Measurements from ENCODE around the gene NPAS2. TPM values are rescaled to one million over a fixed set of nuclear protein-coding genes. Genes with fewer than 3 reads are reported as not detected.

The NPAS2 gene
- polyA plus RNA-seq, 3 donors from 2014 or later = not detected

GRCh38 chr2:101018934-101019333, 199.0 kb downstream of the NPAS2 start:
- Mint-ChIP-seq H3K27ac (peak overlapping the region in 2 of 6 donors; percentile 11 to 69), H3K9me3 (no peaks in the 10 kb centered on the region)
- DNase-seq = no peak

GRCh38 chr2:101022221-101022620, 202.3 kb downstream of the NPAS2 start:
- no peaks in the 10 kb centered on the region for H3K4me1 Mint-ChIP-seq
- no peaks in the 10 kb centered on the region for H3K9me3 Mint-ChIP-seq
- no peak overlapping the region for H3K27ac Mint-ChIP-seq
- no peaks in the 10 kb centered on the region for H3K27me3 Mint-ChIP-seq (ENCODE audit: low read depth in 3 of 3)
- no peak overlapping the region for H3K4me3 Mint-ChIP-seq
- no peak for DNase-seq
- H3K36me3 Mint-ChIP-seq = no peaks in the 10 kb centered on the region

More at GRCh38 chr2:101018934-101019333, 199.0 kb downstream of the NPAS2 start:
- Mint-ChIP-seq H3K36me3 (peaks cover 0 to 3% (median 0%) of the 10 kb centered on the region in 3 donors), H3K27me3 (ENCODE audit: low read depth in 3 of 3) (no peaks in the 10 kb centered on the region), H3K4me1 (no peaks in the 10 kb centered on the region), H3K4me3 (no peak overlapping the region)

DNA sequence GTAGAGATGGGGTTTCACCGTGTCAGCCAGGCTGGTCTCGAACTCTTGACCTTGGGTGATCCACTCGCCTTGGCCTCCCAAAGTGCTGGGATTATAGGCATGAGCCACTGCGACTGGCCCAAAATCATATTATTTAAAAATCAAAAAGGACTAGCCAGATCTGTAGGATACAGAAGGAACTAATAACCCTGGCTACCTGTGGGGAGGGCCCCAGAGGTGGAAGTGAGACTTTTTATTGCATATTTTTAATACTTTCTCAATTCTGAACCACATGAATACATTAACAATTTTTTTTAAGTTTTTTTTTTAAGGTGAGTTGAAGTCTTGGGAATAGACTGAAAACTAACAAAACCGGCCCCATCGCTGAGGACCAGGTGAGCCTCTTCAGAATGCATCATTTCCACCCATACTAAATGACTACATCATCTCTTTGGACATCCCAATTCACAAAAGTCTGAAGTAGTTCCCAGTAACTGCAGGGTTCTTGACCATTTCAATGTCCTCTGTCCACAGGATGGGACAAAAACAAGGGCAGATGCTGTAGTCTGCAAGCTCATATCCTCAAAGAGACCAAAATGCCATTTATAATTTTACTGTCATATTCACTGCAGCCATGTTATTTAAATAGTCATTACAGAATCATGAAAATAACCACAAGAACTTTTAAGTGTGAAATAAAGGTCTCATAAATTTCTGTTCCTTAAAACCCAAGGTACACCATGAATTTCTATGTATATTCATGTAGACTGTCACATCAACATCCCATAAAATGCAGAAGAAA, 203.6 kb downstream of the NPAS2 start:
- no peaks in the 10 kb centered on the region for H3K36me3 Mint-ChIP-seq
- DNase-seq = no peak

GRCh38 chr2:101025561-101025960, 205.6 kb downstream of the NPAS2 start:
- no peaks in the 10 kb centered on the region for H3K27me3 Mint-ChIP-seq (ENCODE audit: low read depth in 3 of 3)
- DNase-seq = no peak
- no peak overlapping the region for H3K27ac Mint-ChIP-seq
- no peaks in the 10 kb centered on the region for H3K4me1 Mint-ChIP-seq
- H3K9me3 Mint-ChIP-seq = no peaks in the 10 kb centered on the region
- H3K4me3 Mint-ChIP-seq = no peak overlapping the region
- no peaks in the 10 kb centered on the region for H3K36me3 Mint-ChIP-seq

More for the DNA sequence above, 203.6 kb downstream of the NPAS2 start:
- Mint-ChIP-seq H3K4me1 (no peaks in the 10 kb centered on the region), H3K4me3 (no peak overlapping the region), H3K27me3 (ENCODE audit: low read depth in 3 of 3) (no peaks in the 10 kb centered on the region), H3K9me3 (no peaks in the 10 kb centered on the region), H3K27ac (no peak overlapping the region)

DNA sequence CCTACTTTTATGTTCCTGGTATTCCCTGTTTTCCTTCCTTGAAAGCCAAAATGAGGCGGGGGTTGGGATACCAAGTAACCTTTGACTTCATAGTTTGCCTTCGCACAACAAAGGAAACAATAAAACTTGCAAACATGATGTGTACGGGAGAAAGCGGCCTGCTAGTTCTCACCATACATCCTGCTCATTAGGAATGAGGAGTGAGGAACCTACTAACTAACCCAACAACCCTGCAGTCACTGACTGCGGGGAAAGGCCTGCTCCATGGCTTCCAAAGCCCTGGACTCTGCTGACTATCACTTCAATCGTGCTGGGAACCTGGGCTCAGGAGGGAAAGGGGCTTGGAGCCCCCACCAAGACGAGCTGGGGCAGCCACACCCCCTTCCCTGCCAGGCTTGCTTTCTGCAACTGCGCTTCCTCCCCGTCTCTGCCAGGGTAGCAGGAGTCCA, 206.3 kb downstream of the NPAS2 start:
- Mint-ChIP-seq H3K27ac (no peak overlapping the region), H3K4me1 (no peaks in the 10 kb centered on the region), H3K4me3 (no peak overlapping the region), H3K9me3 (no peaks in the 10 kb centered on the region), H3K27me3 (ENCODE audit: low read depth in 3 of 3) (peaks cover 0 to 3% (median 0%) of the 10 kb centered on the region in 3 donors), H3K36me3 (no peaks in the 10 kb centered on the region)
- no peak for DNase-seq

DNA sequence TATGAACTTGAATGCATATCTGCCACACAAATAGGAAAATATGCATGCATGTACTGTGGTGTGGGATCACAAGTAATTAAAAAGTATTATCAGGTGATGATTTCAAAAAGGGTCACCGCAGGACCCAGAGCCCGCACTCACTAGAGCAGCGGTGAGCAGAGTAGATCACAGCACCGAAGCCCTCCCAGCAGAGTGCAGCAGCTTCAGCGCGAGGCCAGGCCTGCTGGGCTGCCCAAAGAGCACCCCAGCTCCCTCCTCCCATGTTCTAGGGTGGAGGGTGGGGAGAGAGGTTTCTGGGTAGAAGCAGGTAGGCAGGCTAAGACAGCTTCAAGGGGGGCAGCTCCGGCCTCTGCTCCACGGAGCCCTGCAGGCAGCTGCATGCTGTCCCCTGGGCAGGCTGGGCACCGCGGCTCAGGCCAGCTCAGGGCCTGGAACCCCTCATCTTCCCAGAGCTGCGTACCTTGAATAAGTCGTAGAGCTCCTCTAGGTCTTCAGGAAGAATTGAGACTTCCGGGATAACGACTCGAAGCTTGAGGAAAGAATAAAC, 207.1 kb downstream of the NPAS2 start:
- no peak overlapping the region for H3K4me3 Mint-ChIP-seq
- no peaks in the 10 kb centered on the region for H3K9me3 Mint-ChIP-seq
- H3K36me3 Mint-ChIP-seq = no peaks in the 10 kb centered on the region
- H3K4me1 Mint-ChIP-seq = no peaks in the 10 kb centered on the region
- no peak for DNase-seq
- no peak overlapping the region for H3K27ac Mint-ChIP-seq
- H3K27me3 Mint-ChIP-seq (ENCODE audit: low read depth in 3 of 3) = peaks cover 0 to 3% (median 0%) of the 10 kb centered on the region in 3 donors

DNA sequence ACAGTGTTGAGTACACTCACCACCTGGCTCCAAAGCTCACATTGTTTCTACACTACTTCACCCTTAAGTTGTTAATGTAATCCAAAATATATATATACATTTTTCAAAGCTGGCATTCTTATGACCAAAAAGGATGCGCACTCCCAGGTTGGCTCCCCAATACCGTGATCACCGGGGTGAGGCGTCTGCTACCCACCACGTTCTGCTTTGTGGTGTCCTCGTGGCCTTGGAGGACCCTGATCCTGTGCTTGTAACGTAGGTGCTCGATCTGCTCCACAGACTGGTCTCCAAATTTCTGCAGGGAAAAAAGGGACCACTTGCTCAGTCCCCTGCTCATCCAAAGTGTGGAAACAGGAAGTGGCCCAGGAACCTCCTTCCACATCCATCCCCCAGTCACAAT, 207.9 kb downstream of the NPAS2 start:
- Mint-ChIP-seq H3K4me3 (no peak overlapping the region), H3K27ac (no peak overlapping the region), H3K4me1 (no peaks in the 10 kb centered on the region), H3K27me3 (ENCODE audit: low read depth in 3 of 3) (peaks cover 0 to 5% (median 0%) of the 10 kb centered on the region in 3 donors), H3K36me3 (no peaks in the 10 kb centered on the region), H3K9me3 (no peaks in the 10 kb centered on the region)
- DNase-seq = no peak

- H3K9me3 Mint-ChIP-seq = no peaks in the 10 kb centered on the region
- no peaks in the 10 kb centered on the region for H3K36me3 Mint-ChIP-seq
- DNase-seq = no peak
- H3K4me1 Mint-ChIP-seq = no peaks in the 10 kb centered on the region
- no peak overlapping the region for H3K4me3 Mint-ChIP-seq
- H3K27ac Mint-ChIP-seq = no peak overlapping the region
- H3K27me3 Mint-ChIP-seq (ENCODE audit: low read depth in 3 of 3) = peaks cover 0 to 5% (median 3%) of the 10 kb centered on the region in 3 donors
Observed at GRCh38 chr2:101030866-101031554, 211.1 kb downstream of the NPAS2 start.

DNA sequence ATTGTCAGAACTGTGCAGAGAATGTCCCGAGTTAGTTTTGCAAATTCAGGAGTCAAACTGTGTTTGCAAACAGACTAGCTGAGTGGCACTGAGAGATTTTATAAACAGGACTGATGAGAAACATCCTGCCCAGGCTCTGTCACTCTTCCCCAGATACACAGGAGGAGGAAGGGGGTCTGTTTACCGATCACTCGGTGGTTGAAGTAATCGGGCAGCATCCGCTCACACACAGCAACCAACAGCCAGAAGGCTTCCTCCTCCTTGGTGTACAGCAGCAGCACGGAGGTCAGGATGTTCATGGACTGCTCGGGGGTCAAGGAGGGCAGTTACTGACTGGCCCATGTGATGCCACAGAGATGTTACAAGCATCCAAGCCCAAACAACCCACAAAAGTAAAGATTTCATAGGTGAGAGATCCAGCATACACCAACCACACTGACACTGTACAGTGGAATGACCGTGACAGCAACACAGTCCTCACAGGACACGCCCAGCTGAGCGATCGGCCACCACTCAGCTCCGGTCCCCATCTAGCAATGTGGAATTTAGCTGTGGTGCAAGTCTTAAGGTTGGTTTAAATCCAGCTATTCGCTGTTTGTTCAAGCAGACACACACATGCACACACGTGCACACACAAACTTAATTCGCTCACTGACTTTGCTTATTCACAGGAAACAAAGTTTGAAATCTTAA, 212.3 kb downstream of the NPAS2 start:
- Mint-ChIP-seq H3K4me1 (no peaks in the 10 kb centered on the region), H3K9me3 (no peaks in the 10 kb centered on the region), H3K4me3 (no peak overlapping the region), H3K27me3 (ENCODE audit: low read depth in 3 of 3) (peaks cover 0 to 5% (median 5%) of the 10 kb centered on the region in 3 donors), H3K36me3 (no peaks in the 10 kb centered on the region), H3K27ac (no peak overlapping the region)
- DNase-seq = no peak

DNA sequence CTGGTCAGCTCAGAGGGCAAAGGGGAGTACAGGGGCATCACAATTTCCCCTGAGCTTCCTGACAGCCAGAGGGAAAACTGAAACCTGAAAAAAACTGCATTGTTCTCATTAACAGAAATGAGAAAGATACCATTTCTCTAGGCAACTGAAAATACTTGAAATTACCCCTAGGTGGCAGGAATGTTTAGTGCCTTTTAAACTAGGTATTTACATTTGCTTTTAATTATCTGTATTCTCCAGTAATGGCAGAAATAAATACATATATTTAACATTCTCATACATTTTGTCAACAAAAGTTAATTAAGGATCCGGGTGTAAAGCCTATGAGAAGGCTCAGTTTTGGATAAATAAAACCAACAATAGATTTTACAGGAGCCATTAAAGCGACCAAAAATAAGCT, 216.6 kb downstream of the NPAS2 start:
- Mint-ChIP-seq H3K4me1 (no peaks in the 10 kb centered on the region), H3K36me3 (no peaks in the 10 kb centered on the region), H3K4me3 (no peak overlapping the region), H3K9me3 (peaks cover 0 to 2% (median 0%) of the 10 kb centered on the region in 6 donors), H3K27me3 (ENCODE audit: low read depth in 3 of 3) (peaks cover 0 to 5% (median 1%) of the 10 kb centered on the region in 3 donors), H3K27ac (no peak overlapping the region)
- peak in 1 of 3 donors; percentile 6 for DNase-seq

DNA sequence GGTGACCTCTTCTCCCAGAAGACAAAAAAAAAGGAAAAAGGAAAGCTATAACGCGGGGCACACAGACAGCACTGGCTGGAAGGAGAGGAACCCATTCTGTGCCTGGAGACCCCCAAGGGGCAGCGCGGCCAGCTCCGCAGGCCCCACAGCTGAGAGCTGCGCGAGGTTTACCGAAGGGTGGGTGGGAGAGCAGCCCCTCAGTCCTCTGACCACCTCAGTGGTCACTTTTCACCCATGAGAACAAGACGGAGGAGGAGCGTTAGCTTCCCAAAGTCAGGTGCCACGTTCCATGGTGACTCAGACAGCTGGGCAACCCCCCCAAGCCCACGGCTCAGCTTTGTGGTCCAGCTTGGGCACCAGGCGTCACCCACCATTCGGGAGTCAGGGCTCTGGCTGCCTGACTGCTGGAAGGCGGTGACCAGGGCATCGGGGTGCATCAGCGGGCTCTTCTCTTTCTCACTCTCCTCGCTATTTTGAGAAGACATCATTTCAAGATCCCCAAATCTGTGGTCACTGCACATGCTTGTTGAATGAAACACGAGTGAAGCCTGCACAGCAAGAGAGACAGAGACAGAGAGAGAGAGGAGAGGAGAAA, 217.3 kb downstream of the NPAS2 start:
- no peaks in the 10 kb centered on the region for H3K4me1 Mint-ChIP-seq
- no peak for DNase-seq
- peaks cover 0 to 5% (median 1%) of the 10 kb centered on the region in 3 donors for H3K27me3 Mint-ChIP-seq (ENCODE audit: low read depth in 3 of 3)
- H3K4me3 Mint-ChIP-seq = no peak overlapping the region
- H3K9me3 Mint-ChIP-seq = peaks cover 0 to 2% (median 0%) of the 10 kb centered on the region in 6 donors
- H3K27ac Mint-ChIP-seq = no peak overlapping the region
- H3K36me3 Mint-ChIP-seq = no peaks in the 10 kb centered on the region

GRCh38 chr2:101038455-101039255, 218.7 kb downstream of the NPAS2 start:
- Mint-ChIP-seq H3K4me3 (no peak overlapping the region), H3K36me3 (no peaks in the 10 kb centered on the region), H3K27me3 (ENCODE audit: low read depth in 3 of 3) (peaks cover 0 to 5% (median 0%) of the 10 kb centered on the region in 3 donors), H3K9me3 (peaks cover 0 to 2% (median 0%) of the 10 kb centered on the region in 6 donors), H3K27ac (no peak overlapping the region), H3K4me1 (no peaks in the 10 kb centered on the region)
- peak in 1 of 3 donors; percentile 3 for DNase-seq

- no peak overlapping the region for H3K27ac Mint-ChIP-seq
- no peak overlapping the region for H3K4me3 Mint-ChIP-seq
- DNase-seq = no peak
- H3K4me1 Mint-ChIP-seq = no peaks in the 10 kb centered on the region
- peaks cover 0 to 9% (median 0%) of the 10 kb centered on the region in 3 donors for H3K27me3 Mint-ChIP-seq (ENCODE audit: low read depth in 3 of 3)
- peaks cover 0 to 2% (median 0%) of the 10 kb centered on the region in 6 donors for H3K9me3 Mint-ChIP-seq
- no peaks in the 10 kb centered on the region for H3K36me3 Mint-ChIP-seq
Observed at GRCh38 chr2:101040072-101040471, 220.1 kb downstream of the NPAS2 start.
